GM10248 (cell line): ENCODE measurements around the gene PCSK6.
"Not testable (repeated sequence)": the region's sequence is repeated elsewhere in the genome, so short reads cannot be mapped to it uniquely, and the experiment has no call there.

Source experiments
- CTCF ChIA-PET: fragments of 300-600 bp; sonication (Branson Sonifier 250); formaldehyde crosslinking; extraction: SDS; loops from one replicate; lab custom pipeline; 2021; ENCODE audit warnings: antibody characterized with exemption; lab: Yijun Ruan, JAX
- POLR2A ChIA-PET: fragments of 350-650 bp; sonication (Branson Sonifier 250); formaldehyde crosslinking; extraction: SDS; loops from one replicate; lab custom pipeline; 2020; ENCODE audit warnings: antibody characterized with exemption; lab: Yijun Ruan, JAX
- DNase-seq: peaks from one replicate; pipeline ENCODE4 v3.0.0; 2012; ENCODE audit errors: extremely low spot score
- TF ChIP-seq, protein P1 (sequence below): IDR thresholded peaks from 2 replicates; pipeline ENCODE4 v1.5.1; 2012; ENCODE audit warnings: mild to moderate bottlenecking, low read depth; ENCODE audit errors: extremely low read depth, missing control alignments, control extremely low read depth

PCSK6 gene

DNA sequence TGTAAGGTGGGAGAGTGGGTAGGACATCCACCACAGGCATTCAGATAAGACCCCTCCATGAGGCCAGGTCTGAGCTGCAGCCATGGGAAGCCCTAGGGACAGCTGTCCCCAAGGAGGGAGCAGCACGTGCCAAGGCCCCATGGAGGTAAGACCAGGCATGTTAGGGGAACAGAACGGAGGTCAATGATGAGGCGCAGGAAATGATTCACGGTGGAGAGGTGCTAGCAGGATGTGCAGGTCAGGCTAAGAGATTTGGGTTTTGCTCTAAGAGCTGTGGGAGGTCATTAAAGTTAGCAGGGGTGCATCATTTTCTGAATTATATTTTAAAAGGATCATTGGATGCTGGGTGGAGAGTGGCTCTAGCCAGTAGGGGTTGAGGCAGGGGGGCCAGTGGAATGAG lies 128.1 kb downstream of the PCSK6 start:
- CTCF ChIA-PET: interaction anchor here (0.7 to 1.5 kb wide), 3 partner anchors 13 to 19 kb away, joined by 3 to 4 read pairs (median 3); no protein-coding TSS in a partner anchor
- DNase-seq: no peak
- TF ChIP-seq, protein P1, sequence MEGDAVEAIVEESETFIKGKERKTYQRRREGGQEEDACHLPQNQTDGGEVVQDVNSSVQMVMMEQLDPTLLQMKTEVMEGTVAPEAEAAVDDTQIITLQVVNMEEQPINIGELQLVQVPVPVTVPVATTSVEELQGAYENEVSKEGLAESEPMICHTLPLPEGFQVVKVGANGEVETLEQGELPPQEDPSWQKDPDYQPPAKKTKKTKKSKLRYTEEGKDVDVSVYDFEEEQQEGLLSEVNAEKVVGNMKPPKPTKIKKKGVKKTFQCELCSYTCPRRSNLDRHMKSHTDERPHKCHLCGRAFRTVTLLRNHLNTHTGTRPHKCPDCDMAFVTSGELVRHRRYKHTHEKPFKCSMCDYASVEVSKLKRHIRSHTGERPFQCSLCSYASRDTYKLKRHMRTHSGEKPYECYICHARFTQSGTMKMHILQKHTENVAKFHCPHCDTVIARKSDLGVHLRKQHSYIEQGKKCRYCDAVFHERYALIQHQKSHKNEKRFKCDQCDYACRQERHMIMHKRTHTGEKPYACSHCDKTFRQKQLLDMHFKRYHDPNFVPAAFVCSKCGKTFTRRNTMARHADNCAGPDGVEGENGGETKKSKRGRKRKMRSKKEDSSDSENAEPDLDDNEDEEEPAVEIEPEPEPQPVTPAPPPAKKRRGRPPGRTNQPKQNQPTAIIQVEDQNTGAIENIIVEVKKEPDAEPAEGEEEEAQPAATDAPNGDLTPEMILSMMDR: no peak
- POLR2A ChIA-PET: no interaction called here

- TF ChIP-seq, protein P1: no peak
- POLR2A ChIA-PET: no interaction called here
- CTCF ChIA-PET: interaction anchor here (0.7 to 0.9 kb wide), 2 partner anchors 12 to 45 kb away, joined by 3 read pairs; no protein-coding TSS in a partner anchor
- no peak for DNase-seq
These were observed 130.1 kb downstream of the PCSK6 start for GRCh38 chr15:101359365-101359947.

GRCh38 chr15:101358895-101359294 lies 130.6 kb downstream of the PCSK6 start:
- POLR2A ChIA-PET: no interaction called here
- CTCF ChIA-PET: interaction anchor here (0.7 kb wide), 1 partner anchor 45 kb away, joined by 3 read pairs; no protein-coding TSS in a partner anchor
- no peak for DNase-seq
- TF ChIP-seq, protein P1: no peak

DNA sequence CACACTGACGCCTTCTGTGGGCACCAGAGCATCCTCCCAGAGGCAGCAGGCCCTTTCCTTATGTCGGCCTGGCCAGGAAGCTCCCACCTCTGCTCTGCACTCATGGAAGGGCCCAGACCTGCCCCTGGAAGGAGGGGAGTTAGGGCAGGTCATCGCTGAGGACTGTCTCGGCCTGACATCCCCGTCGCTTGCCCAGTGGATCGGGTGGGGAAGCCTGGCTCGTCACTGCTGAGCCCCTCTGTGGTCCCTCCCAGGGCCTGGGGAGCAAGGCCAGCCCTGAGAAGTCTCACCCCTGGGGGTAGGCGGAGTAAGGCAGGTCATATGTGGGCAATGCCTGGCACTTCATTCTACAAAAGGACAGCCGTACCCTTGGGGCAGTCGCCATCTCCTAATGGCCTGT lies 131.6 kb downstream of the PCSK6 start:
- no peak for DNase-seq
- TF ChIP-seq, protein P1: no peak
- CTCF ChIA-PET: no interaction called here
- POLR2A ChIA-PET: no interaction called here

DNA sequence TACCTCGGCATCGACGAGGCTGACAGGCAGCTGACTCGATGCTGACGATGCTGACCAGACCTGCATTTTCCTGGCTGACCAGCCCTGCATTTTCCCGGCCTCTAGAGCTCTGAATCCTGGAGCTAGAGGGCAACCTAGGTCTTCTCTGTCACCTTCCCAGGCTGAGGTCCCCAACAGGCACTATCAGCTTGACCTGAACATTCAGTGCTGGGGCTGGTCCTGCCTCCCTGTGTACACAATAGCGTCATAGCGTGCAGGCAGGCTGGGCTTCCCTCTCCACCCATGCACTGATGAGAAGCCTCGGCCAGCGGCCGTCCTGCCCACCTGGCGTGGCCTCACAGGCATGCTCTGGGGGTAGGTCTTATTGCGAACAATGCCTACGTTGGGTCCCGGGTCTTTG lies 132.2 kb downstream of the PCSK6 start:
- no peak for DNase-seq
- POLR2A ChIA-PET: no interaction called here
- TF ChIP-seq, protein P1: no peak
- CTCF ChIA-PET: no interaction called here

GRCh38 chr15:101356512-101357172 lies 132.9 kb downstream of the PCSK6 start:
- POLR2A ChIA-PET, DNase-seq: not testable (repeated sequence)
- CTCF ChIA-PET: interaction anchor here (1.0 kb wide), 1 partner anchor 13 kb away, joined by 3 read pairs; no protein-coding TSS in a partner anchor
